GOT3 (cell line): ENCODE results near the gene THEM4.
"Not testable (repeated sequence)": the region's sequence is repeated elsewhere in the genome, so short reads cannot be mapped to it uniquely, and the experiment has no call there.

Experiments
- DNase-seq: peaks from one replicate; lab custom pipeline; 2025; ENCODE audit warnings: mixed read lengths; lab: John Stamatoyannopoulos, UW

The THEM4 gene

DNA sequence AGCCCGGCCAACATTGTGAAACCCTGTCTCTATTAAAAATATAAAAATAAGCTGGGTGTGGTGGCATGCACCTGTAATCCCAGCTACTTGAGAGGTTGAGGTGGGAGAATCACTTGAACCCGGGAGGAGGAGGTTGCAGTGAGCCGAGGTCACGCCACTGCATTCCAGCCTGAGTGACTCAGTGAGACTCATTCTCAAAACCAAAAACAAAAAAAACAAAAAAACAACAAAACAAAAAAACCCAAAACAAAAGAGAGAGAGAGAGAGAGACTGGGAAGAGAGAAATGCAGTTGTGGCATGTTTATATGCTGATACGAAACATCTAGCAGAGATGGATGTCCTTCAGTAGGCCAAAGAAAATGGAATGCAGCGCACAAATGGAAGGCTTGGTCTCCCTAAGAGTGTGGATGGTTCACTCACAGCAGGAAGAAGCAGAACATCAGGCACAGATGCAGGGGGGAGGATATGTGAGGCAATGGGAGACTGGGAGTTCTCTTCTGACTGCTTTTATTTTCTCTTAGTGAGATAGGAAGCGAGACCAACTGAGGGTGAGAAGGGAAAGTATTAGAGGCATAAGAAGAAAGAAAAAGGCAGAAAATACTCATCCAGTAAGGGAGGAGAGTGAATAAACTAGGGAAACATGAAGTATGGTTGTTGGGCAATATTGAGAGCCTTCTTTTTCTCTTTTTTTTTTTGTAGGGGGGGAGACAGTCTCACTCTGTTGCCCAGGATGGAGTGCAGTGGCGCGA, 16.0 kb downstream of the THEM4 start:
- DNase-seq: no peak

DNA sequence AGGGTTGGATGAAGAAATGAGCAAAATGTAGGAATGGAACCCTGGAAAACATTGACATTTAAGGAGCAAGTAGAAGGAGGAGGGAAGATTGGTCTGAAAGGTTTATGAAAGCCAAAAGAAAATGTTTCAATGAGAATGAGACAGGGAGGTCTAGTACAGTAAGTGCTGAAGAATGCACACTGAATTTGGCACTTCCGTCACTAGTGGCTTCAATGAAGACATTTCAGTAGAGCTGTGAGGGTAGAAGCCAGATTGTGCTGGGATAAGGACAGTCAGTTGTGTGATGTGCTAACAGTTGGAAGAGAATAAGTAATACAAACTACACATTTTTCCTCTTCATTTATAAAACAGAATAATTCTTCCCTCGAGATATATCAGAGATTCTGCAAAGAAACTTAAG, 17.1 kb downstream of the THEM4 start:
- DNase-seq: no peak

DNA sequence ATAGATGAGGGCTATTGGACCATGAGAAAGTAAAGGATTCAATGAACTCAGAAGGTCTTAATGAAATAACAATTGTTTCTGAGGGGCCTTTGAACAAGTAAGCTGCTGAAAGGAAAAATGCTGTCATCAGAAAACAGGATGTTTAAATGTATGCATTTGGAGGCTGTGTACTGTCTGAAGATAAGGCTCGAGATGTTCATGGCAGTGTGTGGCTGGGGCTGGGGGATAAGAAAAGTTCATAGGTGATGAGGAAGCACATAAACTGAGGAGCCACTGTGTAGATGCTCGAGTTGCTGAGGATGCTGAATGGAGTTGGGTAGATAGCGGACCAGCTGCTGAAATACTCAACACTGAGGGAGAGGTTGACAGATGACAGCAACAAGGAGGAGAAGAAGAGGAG, 17.8 kb downstream of the THEM4 start:
- DNase-seq: no peak

DNA sequence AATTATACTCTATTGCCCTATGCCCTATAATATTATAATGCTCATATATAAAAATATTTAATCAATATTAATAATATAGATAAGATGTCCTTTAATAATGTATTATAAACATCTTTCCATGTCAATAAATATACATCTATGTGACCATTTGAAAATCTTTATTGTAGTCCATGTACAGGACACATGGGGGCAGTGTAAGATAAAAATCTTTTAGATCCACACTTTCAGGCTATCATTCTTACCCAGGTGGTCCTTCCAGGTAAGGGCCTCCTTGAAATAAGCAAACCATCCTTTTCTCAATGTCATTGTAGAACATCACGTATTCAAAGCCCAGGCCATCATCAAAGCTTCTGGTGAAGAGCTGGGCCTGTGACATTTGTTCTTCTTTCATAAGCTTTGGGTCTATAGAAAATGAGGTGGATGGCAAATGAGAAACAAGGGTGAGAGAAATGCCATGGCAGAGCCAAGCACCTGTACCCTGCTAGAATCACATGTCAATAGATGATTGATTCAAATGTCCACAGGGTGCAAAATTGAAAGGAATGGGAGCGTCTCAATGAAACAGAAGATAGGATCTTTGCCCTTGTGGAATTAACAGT, 20.2 kb downstream of the THEM4 start:
- no peak for DNase-seq

- no peak for DNase-seq
These were observed 22.3 kb downstream of the THEM4 start for GRCh38 chr1:151887028-151887427.

- DNase-seq: no peak
These were observed 23.8 kb downstream of the THEM4 start for GRCh38 chr1:151885479-151885878.

DNA sequence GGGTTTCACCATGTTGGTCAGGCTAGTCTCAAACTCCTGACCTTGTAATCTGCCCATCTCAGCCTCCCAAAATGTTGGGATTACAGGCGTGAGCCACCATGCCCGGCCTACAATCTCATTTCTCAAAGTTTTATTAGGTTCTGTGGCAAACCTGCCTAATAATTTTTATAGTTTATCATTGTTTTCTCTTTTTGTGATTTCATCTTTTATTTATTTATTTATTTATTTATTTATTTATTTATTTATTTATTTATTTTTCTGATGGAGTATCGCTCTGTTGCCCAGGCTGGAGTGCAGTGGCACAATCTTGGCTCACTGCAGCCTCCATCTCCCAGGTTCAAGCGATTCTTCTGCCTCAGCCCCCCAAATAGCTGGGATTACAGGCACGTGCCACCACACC, 24.4 kb downstream of the THEM4 start:
- DNase-seq: not testable (repeated sequence)

DNA sequence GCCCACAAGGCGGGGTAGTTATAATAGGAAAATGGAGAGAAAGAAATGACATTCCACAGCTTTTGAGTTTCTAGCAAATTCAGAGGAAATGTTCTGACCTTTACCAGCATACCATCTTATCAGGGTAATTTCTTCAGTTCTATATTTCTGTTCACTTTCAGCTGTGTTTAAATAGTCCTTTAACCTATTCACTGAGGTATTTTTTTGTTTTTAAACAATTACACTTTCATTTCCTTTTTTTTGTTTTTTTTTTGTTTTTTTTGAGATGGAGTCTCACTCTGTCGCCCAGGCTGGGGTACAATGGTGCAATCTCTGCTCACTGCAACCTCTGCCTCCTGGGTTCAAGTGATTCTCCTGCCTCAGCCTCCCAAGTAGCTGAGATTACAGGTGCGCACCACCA, 24.9 kb downstream of the THEM4 start:
- DNase-seq: not testable (repeated sequence)

DNA sequence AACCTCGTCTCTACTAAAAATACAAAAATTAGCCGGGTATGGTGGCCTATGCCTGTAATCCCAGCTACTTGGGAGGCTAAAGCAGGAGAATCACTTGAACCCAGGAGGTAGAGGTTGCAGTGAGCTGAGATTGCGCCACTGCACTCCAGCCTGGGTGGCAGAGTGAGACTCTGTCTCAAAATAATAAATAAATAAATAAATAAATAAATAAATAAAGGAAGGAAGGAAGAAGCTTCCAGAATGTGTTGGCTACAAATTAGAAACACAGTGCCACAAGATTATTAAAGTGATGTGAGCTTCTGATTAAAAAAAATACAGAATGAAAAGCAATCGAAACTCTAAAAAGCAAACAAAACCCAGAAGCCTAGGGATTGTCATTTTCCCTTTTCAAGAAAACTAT, 25.4 kb downstream of the THEM4 start:
- DNase-seq: not testable (repeated sequence)

GRCh38 chr1:151882918-151883317, 26.4 kb downstream of the THEM4 start:
- not testable (repeated sequence) for DNase-seq

- DNase-seq: no peak
These were observed 26.8 kb downstream of the THEM4 start for GRCh38 chr1:151882466-151882865.

DNA sequence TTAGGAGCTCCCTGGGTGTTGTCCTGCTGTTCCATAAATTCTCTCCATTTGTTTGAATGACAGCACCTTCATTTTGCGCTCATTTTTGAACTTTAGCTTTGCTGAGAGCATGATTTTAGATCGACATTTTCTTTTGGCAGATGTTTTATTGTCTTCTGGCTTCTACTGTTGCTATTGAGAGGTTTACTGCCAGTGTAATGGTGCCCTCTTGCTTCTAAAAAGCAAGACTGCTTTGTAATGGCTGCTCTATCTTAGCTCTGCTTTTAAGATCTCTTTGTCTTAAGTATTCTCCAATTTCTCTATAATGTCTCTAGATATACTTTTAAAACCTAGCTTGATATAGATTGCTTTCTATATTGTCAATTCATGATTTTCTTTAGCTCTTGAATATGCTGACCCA, 27.8 kb downstream of the THEM4 start:
- DNase-seq: no peak

GRCh38 chr1:151875419-151876097, 33.8 kb downstream of the THEM4 start:
- DNase-seq: no peak

DNA sequence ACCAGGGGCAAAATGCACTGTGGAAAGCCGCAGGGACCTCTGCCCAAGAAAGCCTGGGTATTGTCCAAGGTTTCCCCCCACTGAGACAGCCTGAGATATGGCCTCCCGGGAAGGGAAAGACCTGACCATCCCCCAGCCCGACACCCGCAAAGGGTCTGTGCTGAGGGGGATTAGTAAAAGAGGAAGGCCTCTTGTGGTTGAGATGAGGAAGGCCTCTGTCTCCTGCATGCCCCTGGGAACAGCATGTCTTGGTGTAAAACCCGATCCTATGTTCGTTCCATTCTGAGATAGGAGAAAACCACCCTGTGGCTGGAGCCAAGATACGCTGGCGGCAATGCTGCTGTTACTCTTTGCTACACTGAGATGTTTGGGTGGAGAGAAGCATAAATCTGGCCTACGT, 36.5 kb downstream of the THEM4 start:
- not testable (repeated sequence) for DNase-seq

- DNase-seq: no peak
These were observed 37.9 kb downstream of the THEM4 start for GRCh38 chr1:151871284-151872030.

- DNase-seq: no peak
These were observed 40.8 kb downstream of the THEM4 start for GRCh38 chr1:151868486-151868885.

DNA sequence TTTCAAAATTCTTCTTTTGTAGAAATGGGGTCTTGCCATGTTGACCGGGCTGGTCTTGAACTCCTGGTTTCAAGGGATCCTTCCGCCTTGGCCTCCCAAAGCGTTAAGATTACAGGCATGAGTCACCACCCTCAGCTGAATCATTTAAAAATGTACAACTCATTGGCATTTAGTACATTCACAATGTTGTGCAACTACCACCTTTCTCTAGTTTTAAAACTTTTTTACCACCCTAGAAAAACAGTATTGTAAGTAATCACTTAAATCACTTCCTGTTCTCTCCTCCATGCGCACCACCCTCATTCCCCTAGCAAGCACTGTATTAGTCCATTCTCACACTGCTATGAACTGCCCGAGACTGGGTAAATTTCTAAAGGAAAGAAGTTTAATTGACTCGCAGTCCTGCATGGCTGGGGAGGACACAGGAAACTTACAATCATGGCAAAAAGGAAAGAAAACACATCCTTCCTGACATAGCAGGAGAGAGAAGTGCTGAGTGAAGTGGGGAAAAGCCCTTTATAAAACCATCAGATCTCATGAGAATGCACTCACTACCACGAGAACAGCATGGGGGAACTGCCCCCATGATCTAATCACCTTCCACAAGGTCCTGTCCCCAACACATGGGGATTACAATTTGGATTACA, 41.4 kb downstream of the THEM4 start:
- no peak for DNase-seq

DNA sequence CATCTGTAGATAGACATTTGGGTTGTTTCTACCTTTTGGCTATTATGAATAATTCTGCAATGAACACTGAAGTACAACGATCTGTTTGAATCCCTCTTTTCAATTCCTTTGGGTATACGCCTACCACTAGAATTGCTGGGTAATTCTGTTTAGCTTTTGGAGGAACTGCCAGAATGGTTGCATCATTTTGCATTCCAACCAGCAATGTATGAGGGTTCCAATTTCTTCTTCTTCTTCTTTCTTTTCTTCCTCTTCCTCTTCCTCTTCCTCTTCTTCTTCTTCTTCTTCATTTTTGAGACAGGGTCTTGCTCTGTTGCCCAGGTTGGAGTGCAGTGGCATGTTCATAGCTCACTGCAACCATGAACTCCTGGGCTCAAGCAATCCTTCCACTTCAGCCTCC, 42.0 kb downstream of the THEM4 start:
- no peak for DNase-seq

DNA sequence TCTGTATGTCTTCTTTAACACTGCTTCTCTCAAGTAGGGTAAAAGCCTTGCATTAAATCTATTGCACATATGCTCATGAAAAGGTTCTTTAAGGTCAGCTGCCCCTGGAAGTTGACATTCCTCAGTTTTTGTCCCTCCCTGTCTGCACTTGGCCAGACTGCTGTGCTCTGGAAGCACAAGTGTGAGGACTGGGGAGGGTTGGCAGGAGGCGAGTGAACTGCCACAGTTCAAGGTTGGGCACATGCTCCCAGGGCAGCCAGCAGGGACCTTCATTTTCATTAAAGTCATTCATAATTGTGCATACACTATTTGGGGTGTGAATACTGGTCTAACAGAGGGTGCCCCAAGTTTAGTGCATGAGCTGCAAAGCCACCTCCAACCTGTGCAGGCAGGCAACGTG, 44.9 kb downstream of the THEM4 start:
- no peak for DNase-seq

GRCh38 chr1:151862604-151863003, 46.7 kb downstream of the THEM4 start:
- DNase-seq: no peak

- no peak for DNase-seq
These were observed 48.7 kb downstream of the THEM4 start for GRCh38 chr1:151860504-151861187.
